SK-N-SH (cell line): ENCODE data around the gene KCNN1. TPM values are rescaled to one million over a fixed set of nuclear protein-coding genes. Genes with fewer than 3 reads are reported as not detected.

Experiments
- CTCF ChIA-PET: fragments of 300-600, 350-600 bp; formaldehyde crosslinking; extraction: SDS; loops from one replicate; lab custom pipeline; 2021; lab: Yijun Ruan, JAX
- POLR2A ChIA-PET: fragments of 350-600 bp; sonication (Branson Sonifier 250); formaldehyde crosslinking; extraction: SDS; loops from one replicate; lab custom pipeline; 2020; ENCODE audit warnings: antibody characterized with exemption, inconsistent platforms; lab: Yijun Ruan, JAX
- DNase-seq: peaks from one replicate; pipeline ENCODE4 v3.0.0; 2012
- H2AFZ ChIP-seq: fragments of 200-600 bp; sonication (generic); 2 replicates; pipeline ENCODE4 v1.8.1; 2016; ENCODE audit warnings: antibody characterized with exemption, mild to moderate bottlenecking, low read depth
- H3F3A ChIP-seq: fragments of 200-600 bp; sonication (generic); replicated peaks from 2 replicates; pipeline ENCODE3; 2016; ENCODE audit warnings: antibody characterized with exemption, mild to moderate bottlenecking; ENCODE audit not compliant: insufficient read depth
- H3K27ac ChIP-seq, 2 experiments: fragments of 200-500 bp in 1 of 2; fragments of 200-600 bp in 1 of 2; sonication (Bioruptor generic) in 1 of 2; sonication (generic), shearing (Covaris generic) in 1 of 2; 2 replicates each; pipeline versions ENCODE4 v1.5.1 to v1.6.1; 2014 to 2016; ENCODE audit warnings: low read depth in 2 of 2, inconsistent platforms in 1 of 2, low read length in 1 of 2, mild to moderate bottlenecking in 1 of 2, mixed read lengths in 1 of 2
- H3K27me3 ChIP-seq: fragments of 200-600 bp; sonication (generic), shearing (Covaris generic); 2 replicates; pipeline ENCODE4 v1.6.1; 2016; ENCODE audit warnings: mixed run types; ENCODE audit not compliant: insufficient read depth
- H3K36me3 ChIP-seq, 2 experiments: fragments of 200-500 bp in 1 of 2; fragments of 200-600 bp in 1 of 2; sonication (Bioruptor generic) in 1 of 2; sonication (generic) in 1 of 2; replicated peaks in 1 of 2; 2 replicates each; pipeline versions ENCODE3 to v1.5.1; 2014 to 2016; ENCODE audit warnings: low read length in 1 of 2, mild to moderate bottlenecking in 1 of 2; ENCODE audit not compliant: insufficient read depth in 2 of 2, control insufficient read depth in 1 of 2
- H3K4me1 ChIP-seq, 2 experiments: fragments of 200-500 bp in 1 of 2; fragments of 200-600 bp in 1 of 2; sonication (Bioruptor generic) in 1 of 2; sonication (generic), shearing (Covaris generic) in 1 of 2; 2 replicates each; pipeline versions ENCODE4 v1.5.1 to v1.6.1; 2014 to 2016; ENCODE audit warnings: low read depth in 1 of 2, low read length in 1 of 2, mixed run types in 1 of 2; ENCODE audit not compliant: insufficient read depth in 2 of 2, control insufficient read depth in 1 of 2
- H3K4me2 ChIP-seq: fragments of 200-600 bp; sonication (generic), shearing (Covaris generic); 2 replicates; pipeline ENCODE4 v1.6.1; 2017; ENCODE audit warnings: mixed run types
- H3K4me3 ChIP-seq, 2 experiments: fragments of 200-500 bp in 1 of 2; fragments of 200-600 bp in 1 of 2; sonication (Bioruptor generic) in 1 of 2; sonication (generic), shearing (Covaris generic) in 1 of 2; 2 replicates each; pipeline versions ENCODE4 v1.5.1 to v1.8.1; 2014 to 2016; ENCODE audit warnings: low read depth in 2 of 2, inconsistent platforms in 1 of 2, low read length in 1 of 2, mild to moderate bottlenecking in 1 of 2, mixed read lengths in 1 of 2, moderate library complexity in 1 of 2
- H3K79me2 ChIP-seq: fragments of 200-600 bp; sonication (generic); 2 replicates; pipeline ENCODE4 v1.8.1; 2017; ENCODE audit warnings: mild to moderate bottlenecking; ENCODE audit not compliant: insufficient read depth
- H3K9ac ChIP-seq: fragments of 200-600 bp; sonication (generic); 2 replicates; pipeline ENCODE4 v1.6.1; 2017; ENCODE audit warnings: mixed run types
- H3K9me2 ChIP-seq: fragments of 200-600 bp; sonication (generic); 2 replicates; pipeline ENCODE4 v1.6.1; 2017; ENCODE audit warnings: mixed run types
- H3K9me3 ChIP-seq: fragments of 200-600 bp; sonication (generic); 2 replicates; pipeline ENCODE4 v1.6.1; 2017; ENCODE audit warnings: mixed run types, mild to moderate bottlenecking, moderate library complexity
- H4K20me1 ChIP-seq: fragments of 200-600 bp; sonication (generic); 2 replicates; pipeline ENCODE4 v1.6.1; 2017; ENCODE audit warnings: mild to moderate bottlenecking, mixed run types; ENCODE audit not compliant: insufficient read depth
- CTCF ChIP-seq: fragments of 200-600 bp; sonication (generic); IDR thresholded peaks from 2 replicates; pipeline ENCODE4 v1.6.1; 2017; ENCODE audit warnings: antibody characterized with exemption, mild to moderate bottlenecking, moderate library complexity
- EP300 ChIP-seq, 2 experiments: IDR thresholded peaks; 2 replicates each; pipeline versions ENCODE4 v1.4.0 to v1.6.1; 2012; ENCODE audit warnings: borderline replicate concordance in 1 of 2, low read depth in 1 of 2, low read length in 1 of 2
- EZH2phosphoT487 ChIP-seq: fragments of 200-600 bp; sonication (generic); IDR thresholded peaks from 2 replicates; pipeline ENCODE4 v1.6.1; 2017; ENCODE audit warnings: low read depth, mixed run types, mild to moderate bottlenecking, antibody characterized with exemption, moderate library complexity, borderline replicate concordance
- FOSL2 ChIP-seq: IDR thresholded peaks from 2 replicates; pipeline ENCODE4 v1.4.0; 2012; ENCODE audit warnings: low read depth, mild to moderate bottlenecking, moderate library complexity, borderline replicate concordance
- IRF3 ChIP-seq: fragments of 150-350 bp; IDR thresholded peaks from 2 replicates; pipeline ENCODE4 v1.6.1; 2016; ENCODE audit warnings: mild to moderate bottlenecking, low read depth, low read length
- MAX ChIP-seq: IDR thresholded peaks from 2 replicates; pipeline ENCODE4 v1.4.0; 2012; ENCODE audit warnings: low read depth
- MEF2A ChIP-seq: IDR thresholded peaks from 2 replicates; pipeline ENCODE4 v1.4.0; 2012; ENCODE audit warnings: low read depth, borderline replicate concordance
- NRF1 ChIP-seq: IDR thresholded peaks from 2 replicates; pipeline ENCODE4 v1.6.1; 2012; ENCODE audit warnings: low read depth, mild to moderate bottlenecking, low read length
- POLR2AphosphoS5 ChIP-seq: IDR thresholded peaks from 2 replicates; pipeline ENCODE4 v1.6.1; 2012; ENCODE audit warnings: low read depth, low read length
- REST ChIP-seq: IDR thresholded peaks from 2 replicates; pipeline ENCODE4 v1.6.1; 2012; ENCODE audit warnings: mild to moderate bottlenecking, low read depth, low read length, moderate library complexity
- SMC3 ChIP-seq: IDR thresholded peaks from 2 replicates; pipeline ENCODE4 v1.6.1; 2012; ENCODE audit warnings: low read depth, low read length, improper control_type of control experiment
- TAF1 ChIP-seq: IDR thresholded peaks from 2 replicates; pipeline ENCODE4 v1.6.1; 2012; ENCODE audit warnings: low read depth, mild to moderate bottlenecking, low read length, moderate library complexity, borderline replicate concordance
- TCF12 ChIP-seq: IDR thresholded peaks from 2 replicates; pipeline ENCODE4 v1.4.0; 2012
- TEAD4 ChIP-seq: IDR thresholded peaks from 2 replicates; pipeline ENCODE4 v1.4.0; 2012; ENCODE audit warnings: mild to moderate bottlenecking, borderline replicate concordance; ENCODE audit not compliant: insufficient read depth
- WGBS: methylation state at CpG from one replicate; pipeline ENCODE4 v1.1.6; 2017; ENCODE audit warnings: low lambda C conversion rate; 5-methylcytosine and 5-hydroxymethylcytosine counted together
- polyA plus RNA-seq, 3 experiments: library from polyadenylated mRNA; depleted of rRNA; stranded (reverse); fragments of >200 nt; gene quantifications; 2 replicates each; pipeline ENCODE4 v1.2.3, GENCODE V29; 2012

The KCNN1 gene
- polyA plus RNA-seq, 1 of the 3 experiments (the other 2 are of a cell fraction) = 3.6 TPM

- no peaks in the 10 kb centered on the region for H3K9me2 ChIP-seq
- no peak overlapping the region for H3K27ac ChIP-seq
- no peaks in the 10 kb centered on the region for H3K27me3 ChIP-seq
- ChIA-PET POLR2A (no interaction called here), CTCF (no interaction called here)
- H3K4me3 ChIP-seq = no peak overlapping the region
- no peaks in the 10 kb centered on the region for H4K20me1 ChIP-seq
- H3K9ac ChIP-seq = no peak overlapping the region
- no peak overlapping the region for H2AFZ ChIP-seq
- H3K36me3 ChIP-seq = peaks cover 0 to 5% of the 10 kb centered on the region in 2 experiments
- peaks cover 5 to 9% of the 10 kb centered on the region in 2 experiments; a peak in 3 of 4 replicates for H3K4me1 ChIP-seq
- no peak overlapping the region for H3K4me2 ChIP-seq
- H3K79me2 ChIP-seq = no peaks in the 10 kb centered on the region
- 97% methylated on average over 14 of the region's 14 CpGs for WGBS
- DNase-seq = no peak
- H3F3A ChIP-seq = peaks cover 12% of the 10 kb centered on the region
- no peak for TF ChIP-seq MAX
- TF ChIP-seq TCF12 = no peak
- no peak for TF ChIP-seq IRF3
- TF ChIP-seq TAF1 = no peak
- no peak for TF ChIP-seq MEF2A
- H3K9me3 ChIP-seq = no peaks in the 10 kb centered on the region
Measured at GRCh38 chr19:18016209-18016910, 49.5 kb downstream of the KCNN1 start.

GRCh38 chr19:18017275-18018083, 50.6 kb downstream of the KCNN1 start:
- CTCF ChIA-PET = interaction anchor here (0.9 kb wide), 1 partner anchor 79 kb away, joined by 3 read pairs; no protein-coding TSS in a partner anchor
- no peak for DNase-seq

More at GRCh38 chr19:18017275-18018083, 50.6 kb downstream of the KCNN1 start:
- Histone ChIP-seq H2AFZ (no peak overlapping the region; the same call in 1 of the 2 replicates), H3K4me1 (peaks cover 11 to 16% of the 10 kb centered on the region in 2 experiments; a peak in 3 of 4 replicates), H3K4me2 (no peak overlapping the region), H3K36me3 (peaks cover 0 to 5% of the 10 kb centered on the region in 2 experiments), H3K27me3 (no peaks in the 10 kb centered on the region), H3K9ac (no peak overlapping the region), H3K27ac (no peak overlapping the region), H3F3A (peaks cover 16% of the 10 kb centered on the region), H3K79me2 (no peaks in the 10 kb centered on the region), H3K9me2 (no peaks in the 10 kb centered on the region), H3K4me3 (no peak overlapping the region), H3K9me3 (no peaks in the 10 kb centered on the region), H4K20me1 (no peaks in the 10 kb centered on the region)
- TF ChIP-seq POLR2AphosphoS5 (no peak), CTCF (no peak), TAF1 (no peak), EZH2phosphoT487 (no peak), NRF1 (no peak), TEAD4 (no peak), SMC3 (no peak), REST (no peak), EP300 (IDR thresholded peaks at IDR 0.05; ENCODE audit: borderline replicate concordance in 1 of 2, low read depth in 1 of 2, low read length in 1 of 2) (no peak), FOSL2 (no peak)
- POLR2A ChIA-PET = no interaction called here
- WGBS = 92% methylated on average over 15 of the region's 15 CpGs
